H1 (cell line): ENCODE data around the gene LIPI. TPM values are rescaled to one million over a fixed set of nuclear protein-coding genes. Genes with fewer than 3 reads are reported as not detected.

Source experiments
- CTCF ChIA-PET: fragments of 300-600 bp; sonication (Branson Sonifier 250); formaldehyde crosslinking; loops from one replicate; lab custom pipeline; 2021; ENCODE audit not compliant: partially characterized antibody; lab: Charles Lee
- POLR2A ChIA-PET: fragments of 300-600 bp; sonication (Branson Sonifier 250); formaldehyde crosslinking; loops from one replicate; lab custom pipeline; 2021; ENCODE audit warnings: inconsistent platforms; ENCODE audit not compliant: partially characterized antibody; lab: Charles Lee
- DNase-seq, 2 experiments: peaks; one replicate each; pipeline versions ENCODE4 v3.0.0 to v3.0.0-alpha.2; 2010 to 2022; ENCODE audit warnings: low spot score in 2 of 2, low read depth in 1 of 2, mixed read lengths in 1 of 2
- FAIRE-seq: peaks from 2 replicates; lab custom pipeline; 2011; peaks lifted over from hg19 to GRCh38; lab: Jason Lieb, UNC
- H2AFZ ChIP-seq: 2 replicates; pipeline ENCODE4 v1.8.1; 2012; ENCODE audit warnings: low read length, inconsistent platforms
- H2AK5ac ChIP-seq: 2 replicates; pipeline ENCODE4 v1.6.1; 2013; ENCODE audit warnings: low read depth, low read length
- H2BK120ac ChIP-seq: replicated peaks from 2 replicates; pipeline ENCODE3; 2013; ENCODE audit warnings: low read depth, low read length, inconsistent platforms
- H2BK12ac ChIP-seq: 2 replicates; pipeline ENCODE4 v1.6.1; 2013; ENCODE audit warnings: low read depth, low read length
- H2BK15ac ChIP-seq: 2 replicates; pipeline ENCODE4 v1.6.1; 2013; ENCODE audit warnings: low read length
- H2BK20ac ChIP-seq: 2 replicates; pipeline ENCODE4 v1.6.1; 2013; ENCODE audit warnings: low read length
- H2BK5ac ChIP-seq: 2 replicates; pipeline ENCODE4 v1.6.1; 2013; ENCODE audit warnings: low read depth, low read length
- H3K14ac ChIP-seq: 2 replicates; pipeline ENCODE4 v1.6.1; 2013; ENCODE audit warnings: inconsistent platforms; ENCODE audit not compliant: insufficient read length
- H3K18ac ChIP-seq: 2 replicates; pipeline ENCODE4 v1.6.1; 2013; ENCODE audit warnings: low read length; ENCODE audit errors: extremely low read depth
- H3K23ac ChIP-seq: 2 replicates; pipeline ENCODE4 v1.6.1; 2013; ENCODE audit warnings: inconsistent platforms; ENCODE audit not compliant: insufficient read length
- H3K23me2 ChIP-seq: 2 replicates; pipeline ENCODE4 v1.6.1; 2013; ENCODE audit warnings: low read depth, low read length
- H3K27ac ChIP-seq: 2 replicates; pipeline ENCODE4 v1.6.1; 2011; ENCODE audit warnings: low read depth, low read length, inconsistent platforms
- H3K27me3 ChIP-seq, 4 experiments: replicated peaks in 1 of 4; 1 replicate in 1 of 4; 2 replicates in 3 of 4; pipeline versions ENCODE4 v1.6.1 to v1.8.1; 2011 to 2013; ENCODE audit warnings: low read length in 3 of 4, mild to moderate bottlenecking in 3 of 4, inconsistent platforms in 2 of 4, mixed read lengths in 2 of 4, moderate library complexity in 1 of 4; ENCODE audit not compliant: control insufficient read depth in 3 of 4, insufficient read depth in 3 of 4; ENCODE audit errors: extremely low read depth in 1 of 4
- H3K36me3 ChIP-seq, 4 experiments: 2 replicates each; pipeline versions ENCODE4 v1.6.1 to v1.8.1; 2011 to 2013; ENCODE audit warnings: mild to moderate bottlenecking in 4 of 4, low read length in 3 of 4, moderate library complexity in 2 of 4, control low read depth in 1 of 4, inconsistent platforms in 1 of 4; ENCODE audit not compliant: insufficient read depth in 4 of 4, control insufficient read depth in 2 of 4
- H3K4ac ChIP-seq: replicated peaks from 2 replicates; pipeline ENCODE3; 2013; ENCODE audit warnings: low read length, low read depth, mixed read lengths, inconsistent platforms; ENCODE audit not compliant: insufficient read length
- H3K4me1 ChIP-seq, 4 experiments: replicated peaks in 1 of 4; 1 replicate in 1 of 4; 2 replicates in 3 of 4; pipeline versions ENCODE4 v1.6.1 to v1.8.1; 2011 to 2013; ENCODE audit warnings: low read length in 3 of 4, inconsistent platforms in 2 of 4, mixed read lengths in 1 of 4; ENCODE audit not compliant: insufficient read depth in 4 of 4, control insufficient read depth in 3 of 4
- H3K4me2 ChIP-seq, 2 experiments: 2 replicates each; pipeline versions ENCODE4 v1.6.1 to v1.8.1; 2011 to 2013; ENCODE audit warnings: low read depth in 2 of 2, low read length in 2 of 2, control low read depth in 1 of 2, inconsistent platforms in 1 of 2, mild to moderate bottlenecking in 1 of 2; ENCODE audit not compliant: insufficient read depth in 1 of 2
- H3K4me3 ChIP-seq, 4 experiments: fragments of 200-600, 300-600 bp in 1 of 4; sonication (generic), shearing (Covaris generic), sonication (Bioruptor Twin) in 1 of 4; 2 replicates each; pipeline versions ENCODE4 v1.5.1 to v1.8.1; 2011 to 2016; ENCODE audit warnings: low read length in 4 of 4, low read depth in 3 of 4, control low read depth in 2 of 4, inconsistent platforms in 2 of 4, mild to moderate bottlenecking in 2 of 4, mixed read lengths in 1 of 4, moderate library complexity in 1 of 4; ENCODE audit not compliant: insufficient read depth in 2 of 4; ENCODE audit errors: extremely low read depth in 1 of 4
- H3K56ac ChIP-seq: replicated peaks from 2 replicates; pipeline ENCODE3; 2013; ENCODE audit warnings: low read depth, mild to moderate bottlenecking, mixed read lengths, low read length, inconsistent platforms; ENCODE audit not compliant: insufficient read length
- H3K79me1 ChIP-seq: 2 replicates; pipeline ENCODE4 v1.6.1; 2013; ENCODE audit warnings: low read depth, low read length, control low read depth
- H3K79me2 ChIP-seq, 2 experiments: 2 replicates each; pipeline versions ENCODE4 v1.6.1 to v1.8.1; 2012 to 2013; ENCODE audit warnings: low read length in 2 of 2, mild to moderate bottlenecking in 2 of 2, inconsistent platforms in 1 of 2; ENCODE audit not compliant: insufficient read depth in 2 of 2, control insufficient read depth in 1 of 2
- H3K9ac ChIP-seq, 4 experiments: replicated peaks in 1 of 4; 1 replicate in 1 of 4; 2 replicates in 3 of 4; pipeline versions ENCODE4 v1.6.1 to v1.8.1; 2011 to 2013; ENCODE audit warnings: low read depth in 3 of 4, low read length in 3 of 4, control low read depth in 2 of 4, mild to moderate bottlenecking in 2 of 4, moderate library complexity in 2 of 4, inconsistent platforms in 1 of 4; ENCODE audit errors: extremely low read depth in 1 of 4
- H3K9me3 ChIP-seq, 2 experiments: 2 replicates each; pipeline versions ENCODE4 v1.6.1 to v1.8.1; 2012 to 2013; ENCODE audit warnings: mild to moderate bottlenecking in 2 of 2, moderate library complexity in 2 of 2, control low read depth in 1 of 2, inconsistent platforms in 1 of 2, low read depth in 1 of 2, low read length in 1 of 2, mixed read lengths in 1 of 2; ENCODE audit not compliant: insufficient read depth in 2 of 2
- H4K20me1 ChIP-seq, 2 experiments: replicated peaks in 1 of 2; 2 replicates each; pipeline versions ENCODE3 to v1.8.1; 2011 to 2013; ENCODE audit warnings: inconsistent platforms in 2 of 2, low read length in 2 of 2, mild to moderate bottlenecking in 1 of 2; ENCODE audit not compliant: insufficient read depth in 2 of 2, control insufficient read depth in 1 of 2
- H4K5ac ChIP-seq: 2 replicates; pipeline ENCODE4 v1.6.1; 2013; ENCODE audit warnings: low read length, low read depth, mixed read lengths, inconsistent platforms; ENCODE audit not compliant: insufficient read length
- H4K8ac ChIP-seq: 2 replicates; pipeline ENCODE4 v1.8.0; 2013; ENCODE audit warnings: mild to moderate bottlenecking, moderate library complexity, low read length, inconsistent platforms; ENCODE audit not compliant: insufficient read depth; ENCODE audit errors: extremely low read depth
- H4K91ac ChIP-seq: replicated peaks from 2 replicates; pipeline ENCODE3; 2013; ENCODE audit warnings: low read length, mixed read lengths, inconsistent platforms; ENCODE audit not compliant: insufficient read length
- GTF2F1 ChIP-seq: IDR thresholded peaks from 2 replicates; pipeline ENCODE4 v1.6.1; 2012; ENCODE audit warnings: low read depth, low read length, improper control_type of control experiment, borderline replicate concordance
- RAD21 ChIP-seq, 2 experiments: IDR thresholded peaks in 1 of 2; conservative IDR thresholded peaks in 1 of 2; 2 replicates each; pipeline ENCODE4 v1.6.1; 2011; ENCODE audit warnings: low read depth in 2 of 2, low read length in 2 of 2, improper control_type of control experiment in 1 of 2, inconsistent platforms in 1 of 2, mild to moderate bottlenecking in 1 of 2, moderate library complexity in 1 of 2
- WGBS, 2 experiments: shearing (Covaris generic) in 1 of 2; methylation state at CpG; one replicate each; pipeline versions ENCODE4 v1.1.6 to v1.1.7; 2013 to 2015; ENCODE audit warnings: low lambda C conversion rate in 2 of 2, mixed read lengths in 2 of 2, inconsistent platforms in 1 of 2, low coverage in 1 of 2, missing lambda C conversion rate in 1 of 2; ENCODE audit not compliant: insufficient replicate concordance in 2 of 2, insufficient coverage in 1 of 2, insufficient read length in 1 of 2; ENCODE audit errors: extremely low coverage in 1 of 2, missing lambda C conversion rate in 1 of 2; 5-methylcytosine and 5-hydroxymethylcytosine counted together
- polyA plus RNA-seq, 7 experiments: library from polyadenylated mRNA; depleted of rRNA in 3 of 7; stranded (reverse) in 5 of 7; unstranded in 2 of 7; fragments of >200 nt in 5 of 7; fragments of 200-250 nt in 2 of 7; gene quantifications; 1 replicate in 5 of 7; 2 replicates in 1 of 7; 4 replicates in 1 of 7; pipeline versions ENCODE4 v1.2.1 to v1.2.3, GENCODE V29; 2011 to 2013; ENCODE audit warnings: missing spikeins in 2 of 7, mixed read lengths in 2 of 7
- total RNA-seq: library from RNA; stranded (reverse); fragmentation: NEBNext Ultra II Directional; extraction: Animal tissue kit (Norgen Biotek cat#: 25700); gene quantifications from 2 replicates; pipeline ENCODE4 v1.2.1, GENCODE V29; 2021
- TF ChIP-seq, protein P1 (sequence below), 3 experiments: IDR thresholded peaks; 1 replicate in 2 of 3; 2 replicates in 1 of 3; pipeline versions ENCODE4 v1.5.1 to v1.6.1; 2011; ENCODE audit warnings: low read length in 3 of 3, mild to moderate bottlenecking in 3 of 3, inconsistent platforms in 2 of 3, low read depth in 1 of 3, moderate library complexity in 1 of 3; ENCODE audit not compliant: insufficient read depth in 1 of 3; ENCODE audit errors: control extremely low read depth in 1 of 3

Gene LIPI
- total and polyA plus RNA-seq, 2 of the 8 experiments (the other 6 are each of a cell fraction or from before 2014, with no cell fraction given), result not detected

DNA sequence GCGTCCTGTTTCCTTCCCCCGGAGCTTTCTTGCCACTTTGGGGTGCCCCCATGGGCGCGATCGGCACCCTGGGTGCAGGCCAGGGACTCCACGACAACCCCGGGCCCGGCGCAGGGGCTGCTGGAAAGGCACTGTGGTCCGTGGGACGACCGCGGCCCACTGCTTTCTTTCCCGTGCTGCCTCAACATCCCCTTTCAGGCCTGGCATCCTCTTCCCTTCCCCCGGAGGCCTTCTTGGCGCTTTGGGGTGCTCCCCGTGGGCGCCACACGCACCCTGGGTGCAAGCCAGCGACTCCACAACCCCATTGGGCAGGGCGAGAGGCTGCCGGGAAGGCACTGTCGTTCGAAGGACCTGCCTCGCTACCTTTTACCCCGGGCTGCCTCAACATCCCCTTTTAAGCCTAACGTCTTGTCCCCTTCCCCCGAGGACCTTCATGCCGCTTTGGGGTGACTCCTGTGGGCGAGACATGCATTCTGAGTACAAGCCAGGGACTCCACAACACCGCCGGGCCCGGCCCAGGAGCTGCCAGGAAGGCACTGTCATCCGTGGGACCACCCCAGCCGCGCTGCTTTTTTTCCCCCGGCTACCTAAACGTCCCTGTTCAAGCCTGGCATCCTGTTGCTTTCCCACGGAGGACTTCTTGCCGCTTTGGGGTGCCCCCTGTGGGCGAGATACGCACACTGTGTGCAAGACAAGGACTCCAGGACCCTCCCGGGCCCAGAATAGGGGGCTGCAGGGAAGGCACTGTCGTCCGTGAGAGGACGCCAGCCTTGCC, 137.8 kb downstream of the LIPI start:
- no peaks in the 10 kb centered on the region for H3K4me1 ChIP-seq
- 94% methylated on average over 29 of the region's 46 CpGs; no CpG with 5 or more reads in 1 of the 2 experiments for WGBS, 2 experiments
- CTCF ChIA-PET, result no interaction called here
- 0 out of 2 replicates have a peak, but pooled peaks cover 2% of the 10 kb centered on the region for H3K79me1 ChIP-seq
- no peak overlapping the region for H2BK20ac ChIP-seq
- H2BK15ac ChIP-seq, result no peak overlapping the region
- TF ChIP-seq GTF2F1 (no peak), RAD21 (IDR thresholded peaks at IDR 0.05 in 1 of 2, conservative IDR thresholded peaks at IDR 0.05 in 1 of 2; ENCODE audit: low read depth in 2 of 2, low read length in 2 of 2) (peak in 1 of 2 experiments; percentile 35; a peak in 1 of 4 replicates)
- TF ChIP-seq, protein P1, sequence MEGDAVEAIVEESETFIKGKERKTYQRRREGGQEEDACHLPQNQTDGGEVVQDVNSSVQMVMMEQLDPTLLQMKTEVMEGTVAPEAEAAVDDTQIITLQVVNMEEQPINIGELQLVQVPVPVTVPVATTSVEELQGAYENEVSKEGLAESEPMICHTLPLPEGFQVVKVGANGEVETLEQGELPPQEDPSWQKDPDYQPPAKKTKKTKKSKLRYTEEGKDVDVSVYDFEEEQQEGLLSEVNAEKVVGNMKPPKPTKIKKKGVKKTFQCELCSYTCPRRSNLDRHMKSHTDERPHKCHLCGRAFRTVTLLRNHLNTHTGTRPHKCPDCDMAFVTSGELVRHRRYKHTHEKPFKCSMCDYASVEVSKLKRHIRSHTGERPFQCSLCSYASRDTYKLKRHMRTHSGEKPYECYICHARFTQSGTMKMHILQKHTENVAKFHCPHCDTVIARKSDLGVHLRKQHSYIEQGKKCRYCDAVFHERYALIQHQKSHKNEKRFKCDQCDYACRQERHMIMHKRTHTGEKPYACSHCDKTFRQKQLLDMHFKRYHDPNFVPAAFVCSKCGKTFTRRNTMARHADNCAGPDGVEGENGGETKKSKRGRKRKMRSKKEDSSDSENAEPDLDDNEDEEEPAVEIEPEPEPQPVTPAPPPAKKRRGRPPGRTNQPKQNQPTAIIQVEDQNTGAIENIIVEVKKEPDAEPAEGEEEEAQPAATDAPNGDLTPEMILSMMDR (IDR thresholded peaks at IDR 0.05; ENCODE audit: control extremely low read depth in 1 of 3, insufficient read depth in 1 of 3, low read depth in 1 of 3, low read length in 3 of 3), result peak in 1 of 3 experiments; percentile 31; a peak in 1 of 4 replicates
- no peak overlapping the region for H3K18ac ChIP-seq
- H3K14ac ChIP-seq, result no peak overlapping the region
- no peaks in the 10 kb centered on the region for H3K27me3 ChIP-seq
- no peak overlapping the region for H3K4me2 ChIP-seq
- no peak overlapping the region for H2BK5ac ChIP-seq
- POLR2A ChIA-PET, result no interaction called here
- no peak overlapping the region for H4K91ac ChIP-seq
- no peak overlapping the region for H3K56ac ChIP-seq
- no peak overlapping the region for H2AFZ ChIP-seq
- no peak overlapping the region for H4K8ac ChIP-seq
- no peak overlapping the region for H3K23ac ChIP-seq
- FAIRE-seq, result no peak
- no peak overlapping the region for H2AK5ac ChIP-seq
- H3K4ac ChIP-seq, result no peak overlapping the region
- no peaks in the 10 kb centered on the region for H3K79me2 ChIP-seq
- no peak overlapping the region for H3K4me3 ChIP-seq
- H3K23me2 ChIP-seq, result no peaks in the 10 kb centered on the region
- H2BK120ac ChIP-seq, result no peak overlapping the region
- no peak overlapping the region for H4K5ac ChIP-seq
- H3K27ac ChIP-seq, result no peak overlapping the region
- H3K36me3 ChIP-seq, result no peaks in the 10 kb centered on the region
- no peak for DNase-seq
- no peak overlapping the region for H3K9ac ChIP-seq
- peaks cover 0 to 1% of the 10 kb centered on the region in 2 experiments for H4K20me1 ChIP-seq
- no peak overlapping the region for H2BK12ac ChIP-seq
- H3K9me3 ChIP-seq, result peaks cover 0 to 12% of the 10 kb centered on the region in 2 experiments; a peak in 1 of 4 replicates
